Activated CD4-positive, alpha-beta T cell treated with anti-CD3 and anti-CD28 coated beads, Interleukin-2, amount 50 U/mL, for 4 hours (primary cell): ENCODE results near the gene GPA33.

ENCODE experiments used
- DNase-seq, 2 experiments: peaks; one replicate each; pipeline ENCODE4 v3.0.0-alpha.2; 2020

The GPA33 gene

GRCh38 chr1:167116174-167116573 is 26.0 kb upstream of the GPA33 start:
- no peak for DNase-seq

DNA sequence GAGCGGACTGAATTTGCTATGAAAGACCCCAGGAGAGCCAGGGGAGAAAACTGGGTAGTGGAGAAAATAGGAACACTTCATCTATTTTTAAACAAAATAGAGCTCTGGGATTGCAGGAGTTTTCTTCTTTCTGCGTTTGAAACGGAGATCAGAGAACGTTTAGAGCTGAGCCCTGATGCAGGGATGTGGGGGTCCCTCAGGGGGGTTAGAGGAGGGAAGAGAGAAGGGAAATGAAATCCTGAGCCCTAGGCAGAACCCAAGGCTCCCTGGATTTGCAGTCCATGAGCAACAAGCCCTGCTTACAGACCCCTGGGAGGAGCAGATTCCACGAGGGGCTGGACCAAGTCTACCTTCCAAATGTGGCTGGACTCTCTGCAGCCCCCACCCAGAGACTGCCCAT is 25.5 kb upstream of the GPA33 start:
- no peak for DNase-seq

- no peak for DNase-seq
Measured at GRCh38 chr1:167114725-167115124, 24.5 kb upstream of the GPA33 start.

- DNase-seq, result no peak
Measured at GRCh38 chr1:167111868-167112709, 21.9 kb upstream of the GPA33 start.

GRCh38 chr1:167110586-167110985 is 20.4 kb upstream of the GPA33 start:
- no peak for DNase-seq

DNA sequence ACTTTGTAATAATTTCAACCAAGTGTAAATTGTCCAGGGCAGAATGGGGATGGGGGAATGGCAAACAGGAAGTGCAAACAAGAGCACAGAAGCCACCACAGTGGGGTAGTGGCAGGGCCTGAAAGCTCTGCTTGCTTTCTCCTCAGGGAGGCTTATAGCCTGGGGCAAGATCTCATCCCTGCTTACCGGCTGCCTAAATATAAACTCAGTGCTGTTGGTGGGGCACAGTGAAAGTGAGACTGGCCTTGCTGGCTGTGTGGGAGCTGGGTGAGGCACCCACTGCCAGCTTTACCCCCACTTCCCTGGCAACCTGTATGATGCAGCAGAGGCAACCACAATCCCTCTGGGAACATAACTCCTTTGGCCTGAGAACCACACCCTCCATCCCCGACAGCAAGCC is 18.9 kb upstream of the GPA33 start:
- DNase-seq, result no peak

- DNase-seq, result no peak
Measured at GRCh38 chr1:167107456-167107855, 17.3 kb upstream of the GPA33 start.

GRCh38 chr1:167106119-167106461 is 15.9 kb upstream of the GPA33 start:
- DNase-seq, result no peak

GRCh38 chr1:167105271-167106118 is 15.3 kb upstream of the GPA33 start:
- DNase-seq, result no peak

- DNase-seq, result no peak
Measured at GRCh38 chr1:167104256-167104633, 14.1 kb upstream of the GPA33 start.

- DNase-seq, result no peak
Measured at GRCh38 chr1:167102906-167103573, 12.9 kb upstream of the GPA33 start.

DNA sequence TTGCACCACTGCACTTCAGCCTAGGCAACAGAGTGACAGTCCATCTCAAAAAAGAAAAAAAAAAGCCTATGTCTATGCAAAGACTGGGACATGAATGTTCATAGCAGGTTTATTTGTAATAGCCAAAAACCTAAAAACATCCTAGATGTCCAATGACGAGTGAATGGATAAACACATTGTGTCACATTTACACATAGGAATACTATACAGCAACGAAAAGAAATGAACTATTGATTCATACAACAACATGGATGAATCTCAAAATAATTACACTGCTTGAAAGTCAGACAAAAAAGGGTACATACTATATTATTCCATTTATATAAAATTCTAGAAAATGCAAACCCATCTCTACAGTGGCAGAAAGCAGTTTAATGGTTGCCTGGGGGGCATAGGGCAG is 11.6 kb upstream of the GPA33 start:
- no peak for DNase-seq

GRCh38 chr1:167100730-167101129 is 10.6 kb upstream of the GPA33 start:
- no peak for DNase-seq

DNA sequence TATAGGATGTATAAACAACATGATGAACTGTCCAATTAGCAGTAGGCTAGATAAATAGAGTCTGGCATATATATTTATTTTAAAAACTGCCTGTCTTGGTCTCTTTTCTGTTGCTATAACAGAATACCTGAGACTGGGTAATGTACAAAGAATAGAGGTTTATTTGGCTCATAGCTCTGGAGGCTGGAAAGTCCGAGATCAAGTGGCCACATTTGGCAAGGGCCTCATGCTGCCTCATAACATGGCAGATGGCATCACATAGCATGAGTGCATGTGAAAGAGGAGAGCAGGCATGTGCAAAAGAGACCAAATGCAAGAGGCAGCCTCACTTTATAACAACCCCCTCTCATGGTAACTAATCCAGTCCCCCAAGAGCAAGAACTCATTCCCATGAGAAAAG is 9.7 kb upstream of the GPA33 start:
- no peak for DNase-seq

DNA sequence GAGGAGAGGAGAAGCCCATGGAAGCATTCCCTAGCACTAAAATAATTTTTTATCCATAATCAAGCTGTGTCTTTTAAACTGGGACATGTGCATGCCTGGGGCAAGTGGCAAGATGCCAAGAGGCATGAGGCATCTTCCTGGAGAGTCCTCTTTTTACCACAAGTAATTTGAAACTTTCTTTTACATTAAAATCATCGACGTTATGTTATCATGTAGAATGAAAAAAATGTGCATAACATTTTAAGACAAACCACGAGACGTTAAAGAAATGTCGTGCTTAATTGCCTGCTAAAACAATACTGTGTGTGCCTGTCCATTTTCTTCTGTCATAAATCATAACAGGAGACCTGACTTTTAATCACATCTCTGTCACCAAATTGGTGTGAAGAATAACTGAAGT is 5.2 kb upstream of the GPA33 start:
- DNase-seq, result no peak

DNA sequence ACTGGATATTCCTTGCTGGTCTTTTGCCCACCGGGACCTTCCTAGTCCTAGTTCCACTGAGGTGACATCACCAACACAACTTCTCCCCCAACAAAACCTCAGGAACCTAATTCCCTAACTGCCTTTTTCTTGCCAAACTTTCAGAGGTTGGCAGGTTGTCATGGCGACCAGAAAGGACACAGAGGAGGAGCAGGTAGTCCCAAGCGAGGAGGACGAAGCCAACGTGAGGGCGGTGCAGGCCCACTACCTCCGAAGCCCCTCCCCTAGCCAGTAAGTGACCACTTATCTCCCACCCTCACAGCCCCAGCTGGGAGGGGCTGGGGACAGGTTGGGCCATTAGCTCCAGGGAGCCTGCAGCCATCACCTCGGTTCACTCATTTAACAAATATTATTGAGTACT is 4.5 kb upstream of the GPA33 start:
- DNase-seq, result no peak

DNA sequence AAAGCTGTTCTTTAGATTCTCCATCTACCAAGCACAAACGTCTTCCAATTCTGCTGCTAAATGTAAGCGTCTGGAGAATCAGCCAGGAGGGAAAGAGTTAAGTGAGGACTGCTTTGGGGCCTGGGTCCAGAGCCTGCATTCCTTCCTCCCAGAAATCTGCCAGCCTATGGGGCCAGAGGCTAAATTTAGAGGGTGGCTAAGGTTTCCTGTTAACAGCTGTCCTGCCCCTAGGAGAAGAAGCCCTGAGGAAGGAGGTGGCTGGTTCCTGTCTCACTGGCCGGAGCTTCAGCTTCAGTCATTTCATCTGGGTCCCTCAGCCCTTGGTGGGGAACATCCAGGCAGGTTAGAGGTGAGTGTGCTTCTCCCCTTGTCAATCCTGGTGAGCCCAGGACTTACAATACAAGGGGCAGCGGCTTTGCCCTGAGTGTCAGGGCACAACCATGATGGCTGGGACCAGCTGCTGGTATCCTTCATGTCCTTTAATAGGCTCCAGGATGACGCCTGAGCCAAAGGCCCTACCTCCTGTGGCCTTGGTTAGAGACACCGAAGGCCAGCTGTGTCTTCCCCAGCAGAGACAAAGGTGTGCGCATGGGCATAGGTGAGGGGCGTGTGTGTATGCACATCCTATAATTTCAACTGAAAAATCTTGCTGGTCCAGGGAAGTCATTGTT is 3.8 kb upstream of the GPA33 start, which contains the start of gene STYXL2:
Gene STYXL2 (plus strand): TSS at position 230 of the 671 bp plus-strand sequence. CDS start 775 bp downstream, outside the sequence.
- DNase-seq, result no peak

DNA sequence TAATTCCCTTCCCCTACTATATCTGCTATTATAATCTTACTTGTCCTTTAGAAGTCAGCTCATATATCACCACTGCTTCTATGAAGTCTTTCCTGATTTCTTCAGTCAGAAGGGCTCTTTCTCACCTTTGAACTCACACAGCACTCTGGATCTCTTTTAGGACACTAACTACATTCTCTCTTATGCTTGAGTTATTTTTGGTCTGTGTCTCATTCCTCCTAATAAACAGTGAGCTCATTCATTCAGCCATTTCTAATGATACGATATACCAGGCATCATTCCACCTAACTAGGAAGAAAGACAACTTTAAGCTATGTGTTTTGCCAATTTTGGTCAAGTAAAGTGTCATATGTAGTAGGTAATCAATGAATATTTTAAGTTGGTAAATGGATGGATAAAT is 2.5 kb upstream of the GPA33 start:
- no peak for DNase-seq

GRCh38 chr1:167089939-167090313 is 251 bp downstream of the GPA33 start:
- no peak for DNase-seq

DNA sequence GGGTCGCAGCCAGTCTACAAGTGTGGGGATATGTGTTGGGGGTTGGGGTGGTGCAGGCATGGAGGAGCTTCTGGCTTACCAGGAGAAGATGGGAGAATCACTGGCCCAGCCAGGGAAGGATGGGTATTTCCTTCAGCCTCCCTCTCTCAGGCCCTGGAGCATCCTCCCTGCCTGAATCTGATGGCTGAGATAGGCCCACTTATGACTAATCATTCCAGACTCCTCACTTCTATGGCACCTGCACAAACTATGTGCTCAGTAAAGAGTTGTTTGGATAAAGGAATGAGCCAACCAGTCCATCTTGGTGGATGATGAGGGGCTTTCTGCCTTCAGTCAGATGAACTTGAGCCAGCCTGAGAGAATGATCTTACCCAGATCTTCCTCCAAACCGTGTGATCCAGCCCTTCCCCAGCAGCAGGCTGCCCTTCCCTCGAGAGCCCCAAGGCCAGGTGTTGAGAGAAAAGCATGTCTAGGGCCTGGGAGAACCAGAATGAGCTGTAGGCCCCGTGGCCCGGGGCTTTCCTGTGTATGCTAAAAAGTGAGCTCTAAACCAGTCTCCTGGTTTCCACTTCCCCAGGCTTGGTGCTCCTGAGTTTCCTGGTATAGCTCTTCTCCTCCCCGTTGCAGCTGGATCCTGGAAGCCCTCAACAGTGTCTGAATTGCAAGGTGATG is 1.3 kb downstream of the GPA33 start:
- no peak for DNase-seq

DNA sequence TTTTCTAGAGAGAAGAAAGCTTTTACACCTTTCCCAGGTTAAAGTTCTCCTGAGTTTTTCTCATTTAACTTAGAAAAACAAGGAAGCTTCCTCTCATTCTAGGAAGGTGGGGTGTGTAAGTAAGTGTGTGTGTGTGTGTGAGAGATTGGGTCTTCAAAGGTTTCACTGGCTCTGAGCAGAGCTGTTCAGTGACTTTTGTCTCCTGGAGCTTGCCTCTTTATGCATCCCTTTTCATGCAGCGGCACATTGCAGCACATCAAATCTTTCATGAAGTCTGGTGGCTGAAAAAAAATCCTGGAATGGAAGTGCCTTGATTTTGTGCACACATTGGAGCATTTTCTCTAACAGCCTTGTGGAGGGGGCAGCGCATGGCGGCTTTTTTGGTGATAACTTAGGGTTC is 3.4 kb downstream of the GPA33 start:
- no peak for DNase-seq

GRCh38 chr1:167086033-167086432 is 4.1 kb downstream of the GPA33 start:
- DNase-seq, result no peak

- no peak for DNase-seq
Measured at GRCh38 chr1:167084757-167085156, 5.4 kb downstream of the GPA33 start.
